Neural progenitor cell (in vitro differentiated cells): ENCODE data around the gene GBP6. TPM values are rescaled to one million over a fixed set of nuclear protein-coding genes. Genes with fewer than 3 reads are reported as not detected.

Source experiments
- DNase-seq: peaks from one replicate; pipeline ENCODE4 v3.0.0-alpha.2; 2016; ENCODE audit warnings: low spot score
- H2AFZ ChIP-seq: fragments of 200-600 bp; sonication (generic); replicated peaks from 2 replicates; pipeline ENCODE4 v1.6.1; 2016; ENCODE audit warnings: antibody characterized with exemption
- H3F3A ChIP-seq: fragments of 200-600 bp; sonication (generic); 2 replicates; pipeline ENCODE4 v1.6.1; 2016; ENCODE audit warnings: antibody characterized with exemption, low read depth
- H3K27ac ChIP-seq: fragments of 200-600 bp; sonication (generic); 2 replicates; pipeline ENCODE4 v1.5.1; 2016; ENCODE audit warnings: mild to moderate bottlenecking
- H3K27me3 ChIP-seq: fragments of 200-600 bp; sonication (generic); 2 replicates; pipeline ENCODE4 v1.6.1; 2016; ENCODE audit warnings: mild to moderate bottlenecking, moderate library complexity
- H3K36me3 ChIP-seq: fragments of 200-600 bp; sonication (generic); 2 replicates; pipeline ENCODE4 v1.5.1; 2016
- H3K4me1 ChIP-seq: fragments of 200-600 bp; sonication (generic); 2 replicates; pipeline ENCODE4 v1.6.1; 2016; ENCODE audit warnings: mixed run types
- H3K4me2 ChIP-seq: fragments of 200-600 bp; sonication (generic); 2 replicates; pipeline ENCODE4 v1.6.1; 2016
- H3K4me3 ChIP-seq: fragments of 200-600 bp; sonication (generic); 2 replicates; pipeline ENCODE4 v1.5.1; 2016
- H3K79me2 ChIP-seq: fragments of 200-600 bp; sonication (generic); 2 replicates; pipeline ENCODE4 v1.6.1; 2016; ENCODE audit warnings: low read depth
- H3K9ac ChIP-seq: fragments of 200-600 bp; sonication (generic); 2 replicates; pipeline ENCODE4 v1.6.1; 2016
- H3K9me3 ChIP-seq: fragments of 200-600 bp; sonication (generic); 2 replicates; pipeline ENCODE4 v1.5.1; 2016; ENCODE audit warnings: low read depth
- H4K20me1 ChIP-seq: fragments of 200-600 bp; sonication (generic); 2 replicates; pipeline ENCODE4 v1.6.1; 2016; ENCODE audit warnings: low read depth
- H3K27ac Mint-ChIP-seq: 3 replicates; pipeline ENCODE4 v1.8.0; 2021; ENCODE audit warnings: mixed read lengths
- H3K27me3 Mint-ChIP-seq: 2 replicates; pipeline ENCODE4 v1.8.0; 2022; ENCODE audit warnings: low read depth, mild to moderate bottlenecking, inconsistent platforms, moderate library complexity, mixed read lengths; ENCODE audit not compliant: insufficient read depth
- H3K36me3 Mint-ChIP-seq: 3 replicates; pipeline ENCODE4 v1.8.0; 2021; ENCODE audit warnings: mixed read lengths
- H3K4me1 Mint-ChIP-seq: 3 replicates; pipeline ENCODE4 v1.8.0; 2021; ENCODE audit warnings: mixed read lengths
- H3K4me3 Mint-ChIP-seq: 3 replicates; pipeline ENCODE4 v1.8.0; 2021; ENCODE audit warnings: mild to moderate bottlenecking, moderate library complexity, mixed read lengths
- H3K9me3 Mint-ChIP-seq: 3 replicates; pipeline ENCODE4 v1.8.0; 2020; ENCODE audit warnings: mixed read lengths
- EZH2 ChIP-seq: fragments of 200-600 bp; sonication (generic); IDR thresholded peaks from 2 replicates; pipeline ENCODE4 v1.6.1; 2017; ENCODE audit warnings: antibody characterized with exemption, mild to moderate bottlenecking, moderate library complexity
- EZH2phosphoT487 ChIP-seq: fragments of 200-600 bp; sonication (generic); IDR thresholded peaks from 2 replicates; pipeline ENCODE4 v1.6.1; 2017; ENCODE audit warnings: antibody characterized with exemption
- total RNA-seq: library from RNA; depleted of rRNA; stranded (reverse); fragments of >200 nt; gene quantifications from 2 replicates; pipeline ENCODE4 v1.2.3, GENCODE V29; 2015; ENCODE audit warnings: low replicate concordance
- TF ChIP-seq, protein P1 (sequence below): fragments of 200-600 bp; sonication (generic); IDR thresholded peaks from 2 replicates; pipeline ENCODE4 v1.5.1; 2017; ENCODE audit warnings: antibody characterized with exemption, mild to moderate bottlenecking

Gene GBP6
- total RNA-seq, 1 donor from 2014 or later: not detected

DNA sequence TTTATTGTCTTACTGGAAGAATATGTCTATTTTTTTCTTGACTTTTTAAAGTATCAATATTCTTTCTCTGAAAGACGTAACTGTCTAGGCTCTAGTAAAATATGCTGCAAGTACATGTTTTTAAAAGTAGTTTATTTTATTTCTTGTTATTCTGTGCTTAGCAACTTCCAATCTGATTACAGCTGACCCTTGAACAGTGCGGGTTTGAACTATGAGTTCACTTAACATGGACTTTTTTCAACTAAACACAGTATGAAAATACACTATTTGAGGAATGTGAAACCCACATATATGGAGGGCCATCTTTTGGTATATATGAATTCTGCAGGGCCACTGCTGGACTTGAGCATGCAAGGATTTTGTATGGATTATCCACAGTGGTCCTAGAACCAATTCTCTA is 26.8 kb downstream of the GBP6 start:
- Mint-ChIP-seq H3K4me3 (no peak overlapping the region), H3K4me1 (no peaks in the 10 kb centered on the region), H3K27ac (no peak overlapping the region), H3K27me3 (no peaks in the 10 kb centered on the region), H3K36me3 (no peaks in the 10 kb centered on the region), H3K9me3 (no peaks in the 10 kb centered on the region)
- Histone ChIP-seq H3K9me3 (no peaks in the 10 kb centered on the region), H3K36me3 (no peaks in the 10 kb centered on the region), H3K27me3 (no peaks in the 10 kb centered on the region), H4K20me1 (no peaks in the 10 kb centered on the region), H3K9ac (no peak overlapping the region), H3K4me3 (no peak overlapping the region), H3K4me1 (no peaks in the 10 kb centered on the region), H3K79me2 (no peaks in the 10 kb centered on the region), H3K27ac (no peak overlapping the region), H3K4me2 (no peak overlapping the region), H2AFZ (no peak overlapping the region), H3F3A (no peaks in the 10 kb centered on the region)
- no peak for DNase-seq
- TF ChIP-seq, protein P1, sequence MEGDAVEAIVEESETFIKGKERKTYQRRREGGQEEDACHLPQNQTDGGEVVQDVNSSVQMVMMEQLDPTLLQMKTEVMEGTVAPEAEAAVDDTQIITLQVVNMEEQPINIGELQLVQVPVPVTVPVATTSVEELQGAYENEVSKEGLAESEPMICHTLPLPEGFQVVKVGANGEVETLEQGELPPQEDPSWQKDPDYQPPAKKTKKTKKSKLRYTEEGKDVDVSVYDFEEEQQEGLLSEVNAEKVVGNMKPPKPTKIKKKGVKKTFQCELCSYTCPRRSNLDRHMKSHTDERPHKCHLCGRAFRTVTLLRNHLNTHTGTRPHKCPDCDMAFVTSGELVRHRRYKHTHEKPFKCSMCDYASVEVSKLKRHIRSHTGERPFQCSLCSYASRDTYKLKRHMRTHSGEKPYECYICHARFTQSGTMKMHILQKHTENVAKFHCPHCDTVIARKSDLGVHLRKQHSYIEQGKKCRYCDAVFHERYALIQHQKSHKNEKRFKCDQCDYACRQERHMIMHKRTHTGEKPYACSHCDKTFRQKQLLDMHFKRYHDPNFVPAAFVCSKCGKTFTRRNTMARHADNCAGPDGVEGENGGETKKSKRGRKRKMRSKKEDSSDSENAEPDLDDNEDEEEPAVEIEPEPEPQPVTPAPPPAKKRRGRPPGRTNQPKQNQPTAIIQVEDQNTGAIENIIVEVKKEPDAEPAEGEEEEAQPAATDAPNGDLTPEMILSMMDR: no peak
- TF ChIP-seq EZH2phosphoT487: no peak
- TF ChIP-seq EZH2: no peak

DNA sequence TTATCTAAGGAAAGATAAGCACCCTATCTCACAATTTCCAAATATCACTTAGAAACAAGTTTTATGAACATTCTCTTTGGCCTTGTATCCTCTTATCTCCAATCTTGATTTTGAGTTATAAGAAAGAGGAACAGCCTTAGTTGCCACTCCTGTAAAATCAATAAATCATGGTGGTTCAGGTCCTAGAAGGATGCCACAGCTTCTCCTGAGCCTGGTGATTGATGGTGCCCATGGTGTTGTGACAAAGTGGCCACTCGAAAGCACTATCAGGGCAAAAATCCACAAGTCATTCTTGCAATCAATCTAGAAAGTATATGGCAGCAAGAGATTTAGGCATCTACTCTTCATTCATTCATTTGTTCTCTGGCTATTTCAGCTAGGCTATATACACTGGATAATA is 27.8 kb downstream of the GBP6 start:
- no peak overlapping the region for H3K4me2 ChIP-seq
- DNase-seq: no peak
- no peak overlapping the region for H3K9ac ChIP-seq
- H3K27ac ChIP-seq: no peak overlapping the region
- no peaks in the 10 kb centered on the region for H4K20me1 ChIP-seq
- no peak overlapping the region for H3K4me3 ChIP-seq
- no peak for TF ChIP-seq EZH2phosphoT487
- no peak for TF ChIP-seq EZH2
- no peaks in the 10 kb centered on the region for H3K79me2 ChIP-seq
- no peaks in the 10 kb centered on the region for H3F3A ChIP-seq
- no peaks in the 10 kb centered on the region for H3K27me3 Mint-ChIP-seq
- H3K27me3 ChIP-seq: no peaks in the 10 kb centered on the region
- no peaks in the 10 kb centered on the region for H3K9me3 ChIP-seq
- H3K9me3 Mint-ChIP-seq: no peaks in the 10 kb centered on the region
- H3K4me1 Mint-ChIP-seq: no peaks in the 10 kb centered on the region
- no peaks in the 10 kb centered on the region for H3K36me3 ChIP-seq
- H3K36me3 Mint-ChIP-seq: no peaks in the 10 kb centered on the region
- no peak overlapping the region for H3K4me3 Mint-ChIP-seq
- H3K4me1 ChIP-seq: no peaks in the 10 kb centered on the region
- no peak overlapping the region for H3K27ac Mint-ChIP-seq
- no peak overlapping the region for H2AFZ ChIP-seq

DNA sequence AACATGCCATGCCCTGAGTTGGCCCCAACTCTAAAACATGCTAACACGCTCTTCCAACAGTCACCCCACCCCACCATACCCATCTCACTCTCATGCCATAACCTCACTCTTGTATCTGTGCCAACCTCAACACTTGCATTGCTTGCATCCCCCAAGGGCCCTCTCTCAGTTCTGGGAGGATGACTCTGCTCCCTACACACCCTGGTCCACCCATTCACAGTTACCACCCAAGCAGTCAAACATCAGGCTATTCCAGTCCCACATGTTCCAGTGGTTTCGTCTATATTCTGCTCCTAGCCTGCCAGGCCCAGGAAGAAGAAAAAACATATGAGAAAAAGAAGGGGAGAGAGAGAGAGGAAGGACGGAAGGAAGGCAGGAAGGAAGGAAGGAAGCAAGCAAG is 31.0 kb downstream of the GBP6 start:
- H3K9ac ChIP-seq: no peak overlapping the region
- no peak overlapping the region for H3K27ac Mint-ChIP-seq
- H3K4me2 ChIP-seq: no peak overlapping the region
- H3K36me3 ChIP-seq: no peaks in the 10 kb centered on the region
- no peaks in the 10 kb centered on the region for H3K27me3 ChIP-seq
- H3K9me3 Mint-ChIP-seq: no peaks in the 10 kb centered on the region
- no peaks in the 10 kb centered on the region for H4K20me1 ChIP-seq
- TF ChIP-seq, protein P1: no peak
- TF ChIP-seq EZH2: no peak
- TF ChIP-seq EZH2phosphoT487: no peak
- DNase-seq: no peak
- no peak overlapping the region for H3K27ac ChIP-seq
- H3K4me1 ChIP-seq: no peaks in the 10 kb centered on the region
- H3K4me3 Mint-ChIP-seq: no peak overlapping the region
- H3F3A ChIP-seq: no peaks in the 10 kb centered on the region
- peaks cover 2% of the 10 kb centered on the region for H3K27me3 Mint-ChIP-seq
- no peak overlapping the region for H2AFZ ChIP-seq
- no peaks in the 10 kb centered on the region for H3K79me2 ChIP-seq
- H3K36me3 Mint-ChIP-seq: no peaks in the 10 kb centered on the region
- no peak overlapping the region for H3K4me3 ChIP-seq
- no peaks in the 10 kb centered on the region for H3K4me1 Mint-ChIP-seq
- H3K9me3 ChIP-seq: no peaks in the 10 kb centered on the region

DNA sequence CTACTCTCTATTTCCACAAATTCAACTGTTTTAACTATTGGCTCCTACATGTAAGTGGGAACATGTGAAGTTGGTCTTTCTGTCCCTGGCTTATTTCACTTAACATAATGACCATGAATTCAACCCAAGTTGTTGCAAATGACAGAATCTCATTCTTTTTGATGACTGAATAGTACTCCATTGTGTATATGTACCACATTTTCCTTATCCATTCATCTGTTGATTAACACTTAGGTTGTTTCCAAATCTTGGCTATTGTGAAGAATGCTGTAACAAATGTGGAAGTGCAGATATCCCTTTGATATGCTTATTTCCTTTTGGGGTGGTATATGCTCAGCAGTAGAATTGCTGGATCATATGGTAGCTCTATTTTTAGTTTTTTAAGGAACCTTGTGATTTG is 33.0 kb downstream of the GBP6 start:
- peaks cover 3% of the 10 kb centered on the region for H3K27me3 Mint-ChIP-seq
- no peak for DNase-seq

More for the DNA sequence above, 33.0 kb downstream of the GBP6 start:
- Histone ChIP-seq H3K9me3 (no peaks in the 10 kb centered on the region), H3K79me2 (no peaks in the 10 kb centered on the region), H3F3A (no peaks in the 10 kb centered on the region), H3K4me1 (no peaks in the 10 kb centered on the region), H3K4me2 (no peak overlapping the region), H4K20me1 (no peaks in the 10 kb centered on the region), H3K27ac (no peak overlapping the region), H3K36me3 (no peaks in the 10 kb centered on the region), H2AFZ (no peak overlapping the region), H3K9ac (no peak overlapping the region), H3K27me3 (no peaks in the 10 kb centered on the region), H3K4me3 (no peak overlapping the region)
- Mint-ChIP-seq H3K4me1 (no peaks in the 10 kb centered on the region), H3K9me3 (no peaks in the 10 kb centered on the region), H3K27ac (no peak overlapping the region), H3K4me3 (no peak overlapping the region), H3K36me3 (no peaks in the 10 kb centered on the region)
- no peak for TF ChIP-seq EZH2
- no peak for TF ChIP-seq EZH2phosphoT487
- TF ChIP-seq, protein P1: no peak
